GM23338 (cell line): Measurements from ENCODE around the gene PPM1F. TPM values are rescaled to one million over a fixed set of nuclear protein-coding genes. Genes with fewer than 3 reads are reported as not detected.

Source experiments
- ATAC-seq: fragments of 200-7000 bp; cut with Tn5 transposase; 3 replicates; pipeline ENCODE4 v1.9.1; 2020
- DNase-seq: peaks from one replicate; pipeline ENCODE4 v3.0.0-alpha.2; 2015; ENCODE audit warnings: low spot score
- H2AFZ ChIP-seq: fragments of 200-600 bp; sonication (generic); 2 replicates; pipeline ENCODE4 v1.8.0; 2016; ENCODE audit warnings: antibody characterized with exemption, mild to moderate bottlenecking, moderate library complexity
- H3F3A ChIP-seq: fragments of 200-600 bp; sonication (generic); replicated peaks from 2 replicates; pipeline ENCODE4 v1.8.0; 2017; ENCODE audit warnings: antibody characterized with exemption, mixed run types, low read depth
- H3K27ac ChIP-seq: fragments of 200-600 bp; sonication (generic); 2 replicates; pipeline ENCODE4 v1.6.1; 2016; ENCODE audit warnings: low read depth
- H3K27me3 ChIP-seq: fragments of 200-600 bp; sonication (generic); 2 replicates; pipeline ENCODE4 v1.8.0; 2016; ENCODE audit warnings: mild to moderate bottlenecking, mixed run types, moderate library complexity; ENCODE audit not compliant: insufficient read depth
- H3K36me3 ChIP-seq: fragments of 200-600 bp; sonication (generic); 2 replicates; pipeline ENCODE4 v1.8.0; 2016; ENCODE audit warnings: mild to moderate bottlenecking; ENCODE audit not compliant: insufficient read depth
- H3K4me1 ChIP-seq: fragments of 200-600 bp; sonication (generic); 2 replicates; pipeline ENCODE4 v1.8.0; 2016; ENCODE audit warnings: mild to moderate bottlenecking, moderate library complexity; ENCODE audit not compliant: insufficient read depth
- H3K4me2 ChIP-seq: fragments of 200-600 bp; sonication (generic); 2 replicates; pipeline ENCODE4 v1.7.1; 2017; ENCODE audit warnings: mixed run types
- H3K4me3 ChIP-seq: fragments of 200-600 bp; sonication (generic); 2 replicates; pipeline ENCODE4 v1.6.1; 2016; ENCODE audit warnings: mixed run types
- H3K79me2 ChIP-seq: fragments of 200-600 bp; sonication (generic); replicated peaks from 2 replicates; pipeline ENCODE4 v1.8.0; 2017; ENCODE audit warnings: mild to moderate bottlenecking; ENCODE audit not compliant: insufficient read depth
- H3K9me2 ChIP-seq: fragments of 200-600 bp; sonication (generic); 2 replicates; pipeline ENCODE4 v1.8.0; 2017; ENCODE audit not compliant: insufficient read depth
- H4K20me1 ChIP-seq: fragments of 200-600 bp; sonication (generic); replicated peaks from 2 replicates; pipeline ENCODE4 v1.8.0; 2017; ENCODE audit warnings: mild to moderate bottlenecking; ENCODE audit not compliant: insufficient read depth
- H3K27ac Mint-ChIP-seq: 2 replicates; pipeline ENCODE4 v1.8.0; 2020; ENCODE audit warnings: inconsistent platforms, mild to moderate bottlenecking, moderate library complexity, mixed read lengths
- H3K27me3 Mint-ChIP-seq: 3 replicates; pipeline ENCODE4 v1.8.0; 2022; ENCODE audit warnings: low read depth, mild to moderate bottlenecking, moderate library complexity, mixed read lengths, inconsistent platforms; ENCODE audit not compliant: insufficient read depth, poor library complexity
- H3K36me3 Mint-ChIP-seq: 3 replicates; pipeline ENCODE4 v1.8.0; 2021; ENCODE audit warnings: low read depth, mild to moderate bottlenecking, inconsistent platforms, moderate library complexity, mixed read lengths
- H3K4me1 Mint-ChIP-seq: 3 replicates; pipeline ENCODE4 v1.8.0; 2020; ENCODE audit warnings: mild to moderate bottlenecking, inconsistent platforms, mixed read lengths
- H3K4me3 Mint-ChIP-seq: 3 replicates; pipeline ENCODE4 v1.8.0; 2021; ENCODE audit warnings: moderate library complexity, mild to moderate bottlenecking, inconsistent platforms, mixed read lengths
- H3K9me3 Mint-ChIP-seq: 3 replicates; pipeline ENCODE4 v1.8.0; 2020; ENCODE audit warnings: moderate library complexity, mild to moderate bottlenecking, inconsistent platforms, mixed read lengths
- CREB1 ChIP-seq: fragments of 250-450 bp; sonication (Bioruptor Pico); IDR thresholded peaks from 2 replicates; pipeline ENCODE4 v1.5.0; 2020; ENCODE audit warnings: low read depth, mild to moderate bottlenecking, moderate library complexity
- CTCF ChIP-seq, 2 experiments: fragments of 200-600 bp in 1 of 2; sonication (generic) in 1 of 2; conservative IDR thresholded peaks; 2 replicates each; pipeline versions ENCODE4 v1.5.1 to v1.6.1; 2016 to 2017; ENCODE audit warnings: antibody characterized with exemption in 2 of 2, low read depth in 2 of 2, mild to moderate bottlenecking in 2 of 2, moderate library complexity in 1 of 2
- ETS1 ChIP-seq: IDR thresholded peaks from 2 replicates; pipeline ENCODE4 v1.6.1; 2016; ENCODE audit warnings: antibody characterized with exemption
- EZH2 ChIP-seq: fragments of 200-600 bp; sonication (generic); IDR thresholded peaks from one replicate; pipeline ENCODE4 v1.8.0; 2017; ENCODE audit warnings: antibody characterized with exemption, mild to moderate bottlenecking, low read depth; ENCODE audit not compliant: unreplicated experiment
- EZH2phosphoT487 ChIP-seq: fragments of 200-600 bp; sonication (generic); IDR thresholded peaks from one replicate; pipeline ENCODE4 v1.8.1; 2018; ENCODE audit warnings: antibody characterized with exemption; ENCODE audit not compliant: unreplicated experiment
- JUNB ChIP-seq: IDR thresholded peaks from one replicate; pipeline ENCODE4 v1.6.1; 2016; ENCODE audit warnings: antibody characterized with exemption; ENCODE audit not compliant: unreplicated experiment
- NANOG ChIP-seq: IDR thresholded peaks from 2 replicates; pipeline ENCODE4 v1.6.1; 2016; ENCODE audit warnings: antibody characterized with exemption, borderline replicate concordance
- POLR2AphosphoS5 ChIP-seq: IDR thresholded peaks from 2 replicates; pipeline ENCODE4 v1.6.1; 2016; ENCODE audit warnings: antibody characterized with exemption, low read depth
- REST ChIP-seq: IDR thresholded peaks from one replicate; pipeline ENCODE4 v1.6.1; 2018; ENCODE audit warnings: antibody characterized with exemption; ENCODE audit not compliant: unreplicated experiment
- STAT1 ChIP-seq: IDR thresholded peaks from one replicate; pipeline ENCODE4 v1.6.1; 2016; ENCODE audit warnings: antibody characterized with exemption; ENCODE audit not compliant: unreplicated experiment
- ZNF114 ChIP-seq: fragments of 250-450 bp; sonication (Bioruptor Pico); IDR thresholded peaks from 2 replicates; pipeline ENCODE4 v1.5.0; 2020; ENCODE audit warnings: mild to moderate bottlenecking, moderate library complexity
- ZNF331 ChIP-seq: fragments of 250-450 bp; sonication (Bioruptor Pico); IDR thresholded peaks from 2 replicates; pipeline ENCODE4 v1.5.0; 2020; ENCODE audit warnings: low read depth, mild to moderate bottlenecking, moderate library complexity
- ZNF462 ChIP-seq: fragments of 250-450 bp; sonication (Bioruptor Pico); IDR thresholded peaks from 2 replicates; pipeline ENCODE4 v1.5.0; 2020; ENCODE audit warnings: mild to moderate bottlenecking, moderate library complexity
- polyA plus RNA-seq: library from polyadenylated mRNA; unstranded; fragments of >200 nt; fragmentation: Nextera tagmentation; extraction: Ambion mirVana; gene quantifications from 2 replicates; pipeline ENCODE4 v1.2.1, GENCODE V29; 2016
- total RNA-seq: library from RNA; depleted of rRNA; stranded (reverse); fragments of >200 nt; shearing (Covaris generic); gene quantifications from 2 replicates; pipeline ENCODE4 v1.2.3, GENCODE V29; 2014

Gene PPM1F
- total and polyA plus RNA-seq, 2 experiments from 2014 or later, result 7.1 to 29.3 TPM

GRCh38 chr22:21909871-21910270, 42.8 kb downstream of the PPM1F start:
- H4K20me1 ChIP-seq, result no peaks in the 10 kb centered on the region
- no peaks in the 10 kb centered on the region for H3K27me3 ChIP-seq
- Mint-ChIP-seq H3K9me3 (no peaks in the 10 kb centered on the region), H3K4me1 (no peaks in the 10 kb centered on the region), H3K4me3 (no peak overlapping the region), H3K36me3 (no peaks in the 10 kb centered on the region), H3K27ac (no peak overlapping the region), H3K27me3 (peaks cover 4% of the 10 kb centered on the region)
- no peaks in the 10 kb centered on the region for H3K36me3 ChIP-seq
- DNase-seq (no peak), ATAC-seq (no peak)
- no peak overlapping the region for H3K27ac ChIP-seq
- no peak overlapping the region for H3K4me2 ChIP-seq
- H3K9me2 ChIP-seq, result no peaks in the 10 kb centered on the region
- no peak overlapping the region for H3K4me3 ChIP-seq
- no peak overlapping the region for H2AFZ ChIP-seq
- no peaks in the 10 kb centered on the region for H3F3A ChIP-seq
- H3K4me1 ChIP-seq, result no peaks in the 10 kb centered on the region
- H3K79me2 ChIP-seq, result no peaks in the 10 kb centered on the region
- no peak for TF ChIP-seq NANOG
- TF ChIP-seq JUNB, result no peak
- TF ChIP-seq ETS1, result no peak
- TF ChIP-seq EZH2, result no peak
- TF ChIP-seq ZNF331 (CRISPR knock-in tag), result no peak
- TF ChIP-seq EZH2phosphoT487, result no peak
- TF ChIP-seq STAT1, result no peak
- TF ChIP-seq CREB1 (CRISPR knock-in tag), result no peak
- TF ChIP-seq ZNF462, result no peak
- TF ChIP-seq REST, result no peak
- TF ChIP-seq CTCF (conservative IDR thresholded peaks at IDR 0.05; ENCODE audit: low read depth in 2 of 2), result no peak
- TF ChIP-seq ZNF114 (CRISPR knock-in tag), result no peak
- no peak for TF ChIP-seq POLR2AphosphoS5
